C4-2B (cell line): ENCODE data around the gene PPIF.
A peak's percentile ranks its signal among the peaks of the same experiment; 100 is the strongest.

Source experiments
- H3K27ac ChIP-seq: fragments of 450-650 bp; 2 replicates; pipeline ENCODE4 v1.5.1; 2017
- CTCF ChIP-seq: fragments of 450-650 bp; conservative IDR thresholded peaks from 2 replicates; pipeline ENCODE4 v1.5.1; 2017; ENCODE audit warnings: mild to moderate bottlenecking
- ZFX ChIP-seq: fragments of 450-650 bp; IDR thresholded peaks from 2 replicates; pipeline ENCODE4 v1.6.1; 2017

The PPIF gene

GRCh38 chr10:79402951-79403350 is 55.7 kb downstream of the PPIF start:
- no peak overlapping the region for H3K27ac ChIP-seq
- TF ChIP-seq CTCF (no peak), ZFX (no peak)

GRCh38 chr10:79403441-79404230 is 56.4 kb downstream of the PPIF start:
- TF ChIP-seq CTCF: no peak
- H3K27ac ChIP-seq: no peak overlapping the region

GRCh38 chr10:79404231-79404609 is 57.0 kb downstream of the PPIF start:
- TF ChIP-seq CTCF: no peak
- TF ChIP-seq ZFX: no peak
- H3K27ac ChIP-seq: no peak overlapping the region; the same call in 1 of the 2 replicates

- TF ChIP-seq ZFX (no peak), CTCF (no peak)
- peak overlapping the region; percentile 32 for H3K27ac ChIP-seq
Observed at GRCh38 chr10:79404690-79405131, 57.4 kb downstream of the PPIF start.
